ENCODE results near the gene ARF5.

ARF5 gene

GRCh38 chr7:127585044-127585953 lies 2.9 kb upstream of the ARF5 start, which contains the start of gene GCC1:
Gene GCC1 (minus strand): TSS chr7:127585596. CDS start chr7:127585182, 414 bp downstream.
- H3K4me1 ChIP-seq (ENCODE audit: insufficient read depth, low read length), result peaks cover 65% of the 10 kb centered on the region
- no peak for TF ChIP-seq CTCF (IDR thresholded peaks at IDR 0.05; ENCODE audit: borderline replicate concordance, extremely low read depth, low read length, poor library complexity, severe bottlenecking)
- no peaks in the 10 kb centered on the region for H3K9me3 ChIP-seq (ENCODE audit: insufficient read depth, low read length, severe bottlenecking)
- H3K27ac ChIP-seq (ENCODE audit: low read length), result peak within 1 kb of the TSS; percentile 74
- peak within 1 kb of the TSS; percentile 76 for H3K9ac ChIP-seq (ENCODE audit: low read depth, low read length)
- H3K4me3 ChIP-seq (ENCODE audit: low read depth in 1 of 2, low read length in 2 of 2), result peak within 1 kb of the TSS; percentile 72 to 93
- H2AFZ ChIP-seq (ENCODE audit: low read depth, low read length), result peak within 1 kb of the TSS; percentile 90
- H3K79me2 ChIP-seq (ENCODE audit: insufficient read depth, low read length), result peaks cover 46% of the 10 kb centered on the region
- peaks cover 43% of the 10 kb centered on the region for H4K20me1 ChIP-seq (ENCODE audit: insufficient read depth, low read length)
- DNase-seq (peak; percentile 93), ATAC-seq (ENCODE audit: insufficient read depth, low read depth) (peak; percentile 78)
- peaks cover 37% of the 10 kb centered on the region for H3K36me3 ChIP-seq (ENCODE audit: insufficient read depth, low read length)
- H3K4me2 ChIP-seq (ENCODE audit: insufficient read depth, low read length), result peak within 1 kb of the TSS; percentile 100
- H3K27me3 ChIP-seq (ENCODE audit: insufficient read depth, low read length, poor library complexity), result no peaks in the 10 kb centered on the region

- DNase-seq, result no peak
- Histone ChIP-seq H3K27ac (ENCODE audit: low read length) (no peak overlapping the region), H2AFZ (ENCODE audit: low read depth, low read length) (peak overlapping the region; percentile 90), H4K20me1 (ENCODE audit: insufficient read depth, low read length) (peaks cover 43% of the 10 kb centered on the region), H3K4me1 (ENCODE audit: insufficient read depth, low read length) (peaks cover 65% of the 10 kb centered on the region), H3K4me2 (ENCODE audit: insufficient read depth, low read length) (peak overlapping the region; percentile 100), H3K9me3 (ENCODE audit: insufficient read depth, low read length, severe bottlenecking) (no peaks in the 10 kb centered on the region), H3K36me3 (ENCODE audit: insufficient read depth, low read length) (peaks cover 44% of the 10 kb centered on the region), H3K9ac (ENCODE audit: low read depth, low read length) (no peak overlapping the region), H3K27me3 (ENCODE audit: insufficient read depth, low read length, poor library complexity) (no peaks in the 10 kb centered on the region), H3K79me2 (ENCODE audit: insufficient read depth, low read length) (peaks cover 46% of the 10 kb centered on the region), H3K4me3 (ENCODE audit: low read depth in 1 of 2, low read length in 2 of 2) (peak overlapping the region in 1 of 2 experiments; percentile 93; a peak in 1 of 4 replicates)
- no peak for ATAC-seq (ENCODE audit: insufficient read depth, low read depth)
- no peak for TF ChIP-seq CTCF (IDR thresholded peaks at IDR 0.05; ENCODE audit: borderline replicate concordance, extremely low read depth, low read length, poor library complexity, severe bottlenecking)
- no peak for TF ChIP-seq EZH2 (IDR thresholded peaks at IDR 0.05; ENCODE audit: borderline replicate concordance, low read depth, low read length, severe bottlenecking)
These were observed 1.9 kb upstream of the ARF5 start for GRCh38 chr7:127586346-127586745.

- Histone ChIP-seq H3K4me1 (ENCODE audit: insufficient read depth, low read length) (peaks cover 55% of the 10 kb centered on the region), H3K4me2 (ENCODE audit: insufficient read depth, low read length) (peak overlapping the region; percentile 99), H3K9me3 (ENCODE audit: insufficient read depth, low read length, severe bottlenecking) (no peaks in the 10 kb centered on the region), H3K36me3 (ENCODE audit: insufficient read depth, low read length) (peaks cover 36% of the 10 kb centered on the region), H3K27ac (ENCODE audit: low read length) (peak overlapping the region; percentile 17; the same call in 1 of the 2 replicates), H3K79me2 (ENCODE audit: insufficient read depth, low read length) (peaks cover 40% of the 10 kb centered on the region), H3K4me3 (ENCODE audit: low read depth in 1 of 2, low read length in 2 of 2) (peak overlapping the region; percentile 21 to 80; a peak in 3 of 4 replicates), H4K20me1 (ENCODE audit: insufficient read depth, low read length) (peaks cover 32% of the 10 kb centered on the region), H3K9ac (ENCODE audit: low read depth, low read length) (peak overlapping the region; percentile 91), H2AFZ (ENCODE audit: low read depth, low read length) (peak overlapping the region; percentile 82), H3K27me3 (ENCODE audit: insufficient read depth, low read length, poor library complexity) (no peaks in the 10 kb centered on the region)
- ATAC-seq (ENCODE audit: insufficient read depth, low read depth) (no peak), DNase-seq (no peak)
- TF ChIP-seq CTCF (IDR thresholded peaks at IDR 0.05; ENCODE audit: borderline replicate concordance, extremely low read depth, low read length, poor library complexity, severe bottlenecking), result no peak
- TF ChIP-seq EZH2 (IDR thresholded peaks at IDR 0.05; ENCODE audit: borderline replicate concordance, low read depth, low read length, severe bottlenecking), result no peak
These were observed 570 bp upstream of the ARF5 start for GRCh38 chr7:127587663-127588018.

All from DND-41 (cell line).